ENCODE data around the gene DVL1. TPM values are rescaled to one million over a fixed set of nuclear protein-coding genes. Genes with fewer than 3 reads are reported as not detected.

Gene DVL1
- total and polyA plus RNA-seq, 2 of the 13 experiments (the other 11 are each of a cell fraction or from before 2014, with no cell fraction given) = 30.8 to 60.4 TPM

DNA sequence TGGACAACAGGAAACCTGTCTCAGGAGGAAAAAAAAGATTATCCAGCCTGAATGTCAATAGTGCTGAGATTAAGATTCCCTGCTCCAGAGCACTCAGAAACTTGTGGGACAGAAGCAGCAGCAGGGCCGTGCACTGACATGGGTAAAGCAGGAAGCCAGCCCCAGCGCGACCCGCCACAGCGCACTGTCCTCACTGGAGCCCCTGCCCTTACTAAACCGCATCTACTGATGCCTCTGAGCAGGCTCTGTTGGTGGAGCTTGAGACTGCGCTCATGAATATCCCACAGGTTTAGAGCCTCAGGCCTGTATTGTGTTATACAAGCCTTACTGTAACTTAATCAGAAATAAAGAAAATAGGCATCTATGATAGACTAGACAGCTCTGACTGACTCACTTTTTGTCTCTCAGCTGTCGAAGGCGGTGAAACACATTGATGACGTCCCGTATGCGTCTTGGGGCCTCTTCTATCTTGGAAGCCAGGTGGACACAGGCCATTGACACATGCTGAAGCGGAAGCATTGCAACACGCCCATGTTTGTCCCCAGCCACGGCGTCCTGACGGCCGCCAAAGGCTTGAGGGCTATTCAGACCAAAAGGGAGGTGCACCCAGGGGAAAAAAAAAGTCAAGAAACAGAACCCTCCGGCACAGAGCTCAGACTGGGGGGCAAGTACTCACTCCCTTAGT lies 48.8 kb upstream of the DVL1 start (continued):
- TF ChIP-seq, protein P1, sequence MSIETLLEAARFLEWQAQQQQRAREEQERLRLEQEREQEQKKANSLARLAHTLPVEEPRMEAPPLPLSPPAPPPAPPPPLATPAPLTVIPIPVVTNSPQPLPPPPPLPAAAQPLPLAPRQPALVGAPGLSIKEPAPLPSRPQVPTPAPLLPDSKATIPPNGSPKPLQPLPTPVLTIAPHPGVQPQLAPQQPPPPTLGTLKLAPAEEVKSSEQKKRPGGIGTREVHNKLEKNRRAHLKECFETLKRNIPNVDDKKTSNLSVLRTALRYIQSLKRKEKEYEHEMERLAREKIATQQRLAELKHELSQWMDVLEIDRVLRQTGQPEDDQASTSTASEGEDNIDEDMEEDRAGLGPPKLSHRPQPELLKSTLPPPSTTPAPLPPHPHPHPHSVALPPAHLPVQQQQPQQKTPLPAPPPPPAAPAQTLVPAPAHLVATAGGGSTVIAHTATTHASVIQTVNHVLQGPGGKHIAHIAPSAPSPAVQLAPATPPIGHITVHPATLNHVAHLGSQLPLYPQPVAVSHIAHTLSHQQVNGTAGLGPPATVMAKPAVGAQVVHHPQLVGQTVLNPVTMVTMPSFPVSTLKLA (IDR thresholded peaks at IDR 0.05) = peak; percentile 46
- no peak for TF ChIP-seq CHD2 (IDR thresholded peaks at IDR 0.05; ENCODE audit: low read depth, low read length)
- TF ChIP-seq ETV5 (CRISPR knock-in tag; IDR thresholded peaks at IDR 0.05; ENCODE audit: borderline replicate concordance) = peak; percentile 70; the same call in 1 of the 2 replicates
- peak; percentile 35; the same call in 1 of the 2 replicates for TF ChIP-seq ZNF501 (CRISPR knock-in tag; IDR thresholded peaks at IDR 0.05)
- no peak for TF ChIP-seq TBX3 (IDR thresholded peaks at IDR 0.05; ENCODE audit: borderline replicate concordance)
- TF ChIP-seq, protein P2, sequence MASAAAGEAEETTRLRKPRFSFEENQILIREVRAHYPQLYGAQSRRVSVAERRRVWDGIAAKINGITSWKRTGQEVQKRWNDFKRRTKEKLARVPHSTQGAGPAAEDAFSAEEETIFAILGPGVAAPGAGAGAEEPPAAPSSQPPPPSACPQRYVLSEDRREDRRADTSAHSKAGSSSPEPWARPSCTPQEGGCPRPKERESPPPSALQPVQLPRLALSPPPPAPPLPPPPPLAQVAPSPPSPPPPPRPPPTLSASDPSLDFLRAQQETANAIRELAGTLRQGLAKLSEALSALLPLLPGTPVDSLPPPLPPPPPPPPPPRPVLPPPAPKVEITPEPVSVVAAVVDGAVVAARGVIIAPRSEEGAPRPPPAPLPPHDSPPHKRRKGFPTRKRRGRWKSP (CRISPR knock-in tag; IDR thresholded peaks at IDR 0.05) = no peak
- TF ChIP-seq ZNF460 (CRISPR knock-in tag; IDR thresholded peaks at IDR 0.05; ENCODE audit: borderline replicate concordance) = no peak
- peak; percentile 32; the same call in 1 of the 2 replicates for TF ChIP-seq HOXA3 (CRISPR knock-in tag; IDR thresholded peaks at IDR 0.05)
- no peak for TF ChIP-seq NFIC (IDR thresholded peaks at IDR 0.05; ENCODE audit: low read length)
- TF ChIP-seq, protein P3, sequence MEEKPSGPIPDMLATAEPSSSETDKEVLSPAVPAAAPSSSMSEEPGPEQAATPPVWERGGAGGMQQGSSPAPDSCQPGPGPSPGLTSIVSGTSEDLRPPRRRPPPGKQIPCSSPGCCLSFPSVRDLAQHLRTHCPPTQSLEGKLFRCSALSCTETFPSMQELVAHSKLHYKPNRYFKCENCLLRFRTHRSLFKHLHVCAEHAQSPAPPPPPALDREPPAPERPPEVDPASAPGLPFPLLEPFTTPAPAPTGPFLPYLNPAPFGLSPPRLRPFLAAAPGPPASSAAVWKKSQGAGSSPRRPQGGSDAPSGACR (CRISPR knock-in tag; IDR thresholded peaks at IDR 0.05) = peak; percentile 42; the same call in 1 of the 2 replicates
- TF ChIP-seq, protein P4, sequence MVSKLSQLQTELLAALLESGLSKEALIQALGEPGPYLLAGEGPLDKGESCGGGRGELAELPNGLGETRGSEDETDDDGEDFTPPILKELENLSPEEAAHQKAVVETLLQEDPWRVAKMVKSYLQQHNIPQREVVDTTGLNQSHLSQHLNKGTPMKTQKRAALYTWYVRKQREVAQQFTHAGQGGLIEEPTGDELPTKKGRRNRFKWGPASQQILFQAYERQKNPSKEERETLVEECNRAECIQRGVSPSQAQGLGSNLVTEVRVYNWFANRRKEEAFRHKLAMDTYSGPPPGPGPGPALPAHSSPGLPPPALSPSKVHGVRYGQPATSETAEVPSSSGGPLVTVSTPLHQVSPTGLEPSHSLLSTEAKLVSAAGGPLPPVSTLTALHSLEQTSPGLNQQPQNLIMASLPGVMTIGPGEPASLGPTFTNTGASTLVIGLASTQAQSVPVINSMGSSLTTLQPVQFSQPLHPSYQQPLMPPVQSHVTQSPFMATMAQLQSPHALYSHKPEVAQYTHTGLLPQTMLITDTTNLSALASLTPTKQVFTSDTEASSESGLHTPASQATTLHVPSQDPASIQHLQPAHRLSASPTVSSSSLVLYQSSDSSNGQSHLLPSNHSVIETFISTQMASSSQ (IDR thresholded peaks at IDR 0.05; ENCODE audit: low read depth) = no peak
- TF ChIP-seq, protein P4 (CRISPR knock-in tag; IDR thresholded peaks at IDR 0.05; ENCODE audit: borderline replicate concordance) = no peak
- peak; percentile 69 for TF ChIP-seq SAP130 (CRISPR knock-in tag; IDR thresholded peaks at IDR 0.05; ENCODE audit: low read depth)
- TF ChIP-seq, protein P5, sequence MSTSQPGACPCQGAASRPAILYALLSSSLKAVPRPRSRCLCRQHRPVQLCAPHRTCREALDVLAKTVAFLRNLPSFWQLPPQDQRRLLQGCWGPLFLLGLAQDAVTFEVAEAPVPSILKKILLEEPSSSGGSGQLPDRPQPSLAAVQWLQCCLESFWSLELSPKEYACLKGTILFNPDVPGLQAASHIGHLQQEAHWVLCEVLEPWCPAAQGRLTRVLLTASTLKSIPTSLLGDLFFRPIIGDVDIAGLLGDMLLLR (CRISPR knock-in tag; IDR thresholded peaks at IDR 0.05) = no peak
- TF ChIP-seq BRD4 (CRISPR knock-in tag; IDR thresholded peaks at IDR 0.05) = no peak
- 0 out of 2 replicates have a peak, but pooled peaks have one; percentile 22 for TF ChIP-seq TGIF2 (CRISPR knock-in tag; IDR thresholded peaks at IDR 0.05)
- TF ChIP-seq, protein P6, sequence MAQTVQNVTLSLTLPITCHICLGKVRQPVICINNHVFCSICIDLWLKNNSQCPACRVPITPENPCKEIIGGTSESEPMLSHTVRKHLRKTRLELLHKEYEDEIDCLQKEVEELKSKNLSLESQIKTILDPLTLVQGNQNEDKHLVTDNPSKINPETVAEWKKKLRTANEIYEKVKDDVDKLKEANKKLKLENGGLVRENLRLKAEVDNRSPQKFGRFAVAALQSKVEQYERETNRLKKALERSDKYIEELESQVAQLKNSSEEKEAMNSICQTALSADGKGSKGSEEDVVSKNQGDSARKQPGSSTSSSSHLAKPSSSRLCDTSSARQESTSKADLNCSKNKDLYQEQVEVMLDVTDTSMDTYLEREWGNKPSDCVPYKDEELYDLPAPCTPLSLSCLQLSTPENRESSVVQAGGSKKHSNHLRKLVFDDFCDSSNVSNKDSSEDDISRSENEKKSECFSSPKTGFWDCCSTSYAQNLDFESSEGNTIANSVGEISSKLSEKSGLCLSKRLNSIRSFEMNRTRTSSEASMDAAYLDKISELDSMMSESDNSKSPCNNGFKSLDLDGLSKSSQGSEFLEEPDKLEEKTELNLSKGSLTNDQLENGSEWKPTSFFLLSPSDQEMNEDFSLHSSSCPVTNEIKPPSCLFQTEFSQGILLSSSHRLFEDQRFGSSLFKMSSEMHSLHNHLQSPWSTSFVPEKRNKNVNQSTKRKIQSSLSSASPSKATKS (CRISPR knock-in tag; IDR thresholded peaks at IDR 0.05) = no peak

All from HepG2 (cell line).